ENCODE measurements around the gene PTPRF. TPM values are rescaled to one million over a fixed set of nuclear protein-coding genes. Genes with fewer than 3 reads are reported as not detected.
A peak's percentile ranks its signal among the peaks of the same experiment; 100 is the strongest.

PTPRF gene
- total RNA-seq, 2 donors from 2014 or later: 37.4 to 63.1 TPM

DNA sequence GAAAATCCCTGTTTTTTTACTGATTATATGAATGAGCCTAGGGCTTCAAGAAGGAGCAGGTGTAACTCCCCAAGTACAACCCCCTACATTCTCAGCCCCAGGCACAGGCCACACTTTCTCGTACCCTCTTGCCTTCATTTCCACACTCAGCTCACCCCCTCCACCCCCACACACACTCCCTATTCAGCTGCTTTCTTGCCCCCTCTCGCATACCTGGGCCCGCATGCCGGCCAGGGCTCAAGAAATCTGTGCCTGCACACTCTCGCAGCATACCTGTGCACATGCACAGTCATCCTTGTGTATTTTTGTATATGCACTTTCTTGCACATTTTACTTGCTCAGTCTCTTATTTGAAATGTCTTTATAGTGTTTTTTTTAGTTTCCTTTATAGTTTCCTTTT, 2.0 kb downstream of the PTPRF start:
- no peak for DNase-seq
- intact Hi-C loops (cut with DNase I): loop anchor here in 1 of 2 donors (10.0 kb wide), 1 partner anchor 232 kb away; no protein-coding TSS in a partner anchor
- no peak for ATAC-seq

DNA sequence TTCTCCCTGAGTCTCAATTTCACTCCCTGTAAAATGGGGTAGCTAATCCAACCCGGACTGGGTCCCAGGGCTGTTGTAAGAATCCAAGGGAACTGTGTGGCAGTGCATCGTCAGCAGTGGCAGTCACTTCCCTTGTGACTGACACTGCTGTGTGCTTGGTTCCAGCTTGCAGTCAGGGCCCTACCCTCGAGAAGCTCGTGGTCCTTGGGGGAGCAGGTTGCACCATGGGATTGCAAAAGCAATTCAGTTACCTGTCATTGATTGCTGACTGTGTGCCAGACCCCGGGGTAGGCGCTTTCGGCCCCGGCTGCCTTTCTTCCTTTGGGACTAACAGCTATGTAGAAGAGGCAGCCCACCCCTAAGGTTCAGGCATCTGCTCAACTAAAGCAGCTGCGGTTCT, 2.9 kb downstream of the PTPRF start:
- DNase-seq (no peak), ATAC-seq (no peak)
- intact Hi-C loops (cut with DNase I): loop anchor here in 1 of 2 donors (10.0 kb wide), 1 partner anchor 231 kb away; no protein-coding TSS in a partner anchor

DNA sequence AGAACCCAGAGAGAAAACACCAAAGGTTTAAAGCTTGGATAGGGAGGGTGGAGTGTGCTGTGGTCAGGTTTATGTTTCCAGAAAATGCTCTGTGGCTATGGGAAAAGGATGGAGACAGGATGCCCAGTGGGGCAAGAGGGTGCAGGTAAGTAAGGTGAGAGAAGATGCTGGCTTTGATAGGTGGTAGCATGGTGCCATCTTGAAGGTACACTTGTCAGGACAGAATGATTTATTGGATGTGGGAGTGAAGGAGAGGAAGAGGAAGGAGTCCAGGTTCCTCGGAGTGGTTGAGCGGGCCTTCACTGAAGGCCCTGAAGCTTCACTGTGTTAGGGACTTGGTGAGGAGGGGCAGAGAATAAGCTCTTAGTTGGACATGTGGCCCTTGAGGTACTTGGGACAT, 3.6 kb downstream of the PTPRF start:
- intact Hi-C loops (cut with DNase I): loop anchor here in 1 of 2 donors (10.0 kb wide), 1 partner anchor 231 kb away; no protein-coding TSS in a partner anchor
- DNase-seq (no peak), ATAC-seq (no peak)

DNA sequence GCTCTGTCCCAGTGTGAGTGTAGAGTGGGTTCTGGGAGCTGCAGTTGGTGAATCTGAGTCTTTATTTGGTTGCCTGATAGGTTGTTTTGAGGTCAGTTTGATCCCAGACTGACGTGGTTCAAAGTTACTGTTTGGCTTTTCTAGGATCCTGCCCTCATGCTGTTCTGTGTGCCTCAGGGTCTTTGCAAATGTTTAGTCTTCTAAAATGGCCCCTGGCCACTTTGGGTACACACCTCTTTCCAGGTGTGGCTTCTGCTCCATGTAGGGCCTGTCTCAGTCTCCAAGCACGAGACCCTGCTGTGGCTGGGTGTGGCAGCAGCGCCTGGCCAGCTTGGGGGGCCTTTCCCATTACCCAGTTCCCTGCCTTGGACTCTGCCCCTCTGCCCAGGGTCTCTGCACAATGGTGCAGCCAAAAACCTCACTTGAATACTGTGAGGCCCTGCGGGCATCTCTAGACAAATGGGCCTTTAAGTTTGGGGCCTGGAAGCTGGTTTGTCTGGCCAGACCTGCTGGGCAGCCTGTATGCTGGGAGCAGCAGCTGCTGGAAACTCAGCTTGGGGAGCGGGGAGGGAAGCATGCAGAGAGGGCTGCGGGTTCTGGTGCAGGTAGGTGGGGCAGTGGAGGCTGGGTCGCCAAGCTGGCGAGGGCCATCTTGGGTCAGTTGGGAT, 5.6 kb downstream of the PTPRF start:
- no peak for ATAC-seq
- intact Hi-C loops (cut with DNase I): loop anchor here in 1 of 2 donors (10.0 kb wide), 1 partner anchor 228 kb away; no protein-coding TSS in a partner anchor
- DNase-seq: no peak

- DNase-seq: no peak
Measured at GRCh38 chr1:43536864-43537358, 6.2 kb downstream of the PTPRF start.

DNA sequence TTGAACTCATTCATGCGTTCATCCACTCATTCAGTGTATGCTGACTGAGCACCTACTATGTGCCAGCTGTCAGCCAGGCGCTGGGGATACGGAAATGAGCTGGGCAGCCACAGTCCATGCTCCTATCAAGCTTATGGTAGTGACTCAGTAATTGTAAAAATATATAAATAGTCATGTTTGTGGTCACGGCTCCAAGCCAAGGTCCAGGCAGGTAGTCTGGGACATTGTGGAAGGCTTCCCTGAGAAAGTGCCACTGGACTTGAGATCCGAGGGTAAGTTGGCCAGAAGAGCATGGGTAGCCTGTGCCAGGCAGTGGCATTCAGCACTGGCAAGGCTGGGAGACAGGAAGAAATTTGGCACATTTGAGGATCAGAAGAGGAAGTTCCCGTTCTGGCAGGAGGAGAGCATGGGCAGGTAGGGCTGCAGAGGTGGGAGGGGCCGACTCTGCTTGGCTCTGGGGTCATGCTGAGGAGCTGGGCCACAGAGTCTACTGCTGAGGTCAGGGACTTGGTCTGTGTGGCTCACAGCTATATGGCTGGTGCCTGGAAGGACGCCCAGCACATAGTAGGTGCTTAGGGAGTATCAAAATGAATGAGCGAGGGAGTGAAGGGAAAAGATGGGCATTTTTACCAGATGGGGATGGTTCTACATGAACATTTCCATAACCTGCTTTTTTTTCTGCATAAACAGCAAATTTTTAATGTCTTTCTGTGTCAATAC, 6.9 kb downstream of the PTPRF start:
- intact Hi-C loops (cut with DNase I): loop anchor here in 1 of 2 donors (10.0 kb wide), 1 partner anchor 227 kb away; no protein-coding TSS in a partner anchor
- ATAC-seq (no peak), DNase-seq (no peak)

More at GRCh38 chr1:43536864-43537358, 6.2 kb downstream of the PTPRF start:
- ATAC-seq: no peak
- intact Hi-C loops (cut with DNase I): loop anchor here in 1 of 2 donors (10.0 kb wide), 1 partner anchor 228 kb away; no protein-coding TSS in a partner anchor

DNA sequence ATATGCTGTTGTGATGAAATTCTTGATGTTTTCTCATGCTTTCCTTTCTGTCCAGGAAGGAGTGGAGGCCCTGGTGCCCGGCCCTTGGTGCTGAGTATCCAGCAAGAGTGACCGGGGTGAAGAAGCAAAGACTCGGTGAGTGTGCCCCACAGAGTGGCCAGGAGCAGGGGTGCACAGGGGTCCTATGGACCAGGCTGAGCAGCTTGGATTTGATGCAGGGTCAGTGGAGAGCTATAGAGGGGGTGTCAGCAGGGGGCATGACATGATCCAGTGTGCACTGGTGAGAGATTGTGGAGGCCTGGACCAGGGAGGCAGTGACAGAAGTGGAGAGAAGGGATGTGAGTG, 7.4 kb downstream of the PTPRF start:
- no peak for DNase-seq
- intact Hi-C loops (cut with DNase I): loop anchor here in 1 of 2 donors (10.0 kb wide), 1 partner anchor 227 kb away; no protein-coding TSS in a partner anchor
- ATAC-seq: no peak

- ATAC-seq: no peak
- intact Hi-C loops (cut with DNase I): loop anchor here in 1 of 2 donors (10.0 kb wide), 1 partner anchor 226 kb away; no protein-coding TSS in a partner anchor
- no peak for DNase-seq
Measured at GRCh38 chr1:43538969-43539368, 8.3 kb downstream of the PTPRF start.

DNA sequence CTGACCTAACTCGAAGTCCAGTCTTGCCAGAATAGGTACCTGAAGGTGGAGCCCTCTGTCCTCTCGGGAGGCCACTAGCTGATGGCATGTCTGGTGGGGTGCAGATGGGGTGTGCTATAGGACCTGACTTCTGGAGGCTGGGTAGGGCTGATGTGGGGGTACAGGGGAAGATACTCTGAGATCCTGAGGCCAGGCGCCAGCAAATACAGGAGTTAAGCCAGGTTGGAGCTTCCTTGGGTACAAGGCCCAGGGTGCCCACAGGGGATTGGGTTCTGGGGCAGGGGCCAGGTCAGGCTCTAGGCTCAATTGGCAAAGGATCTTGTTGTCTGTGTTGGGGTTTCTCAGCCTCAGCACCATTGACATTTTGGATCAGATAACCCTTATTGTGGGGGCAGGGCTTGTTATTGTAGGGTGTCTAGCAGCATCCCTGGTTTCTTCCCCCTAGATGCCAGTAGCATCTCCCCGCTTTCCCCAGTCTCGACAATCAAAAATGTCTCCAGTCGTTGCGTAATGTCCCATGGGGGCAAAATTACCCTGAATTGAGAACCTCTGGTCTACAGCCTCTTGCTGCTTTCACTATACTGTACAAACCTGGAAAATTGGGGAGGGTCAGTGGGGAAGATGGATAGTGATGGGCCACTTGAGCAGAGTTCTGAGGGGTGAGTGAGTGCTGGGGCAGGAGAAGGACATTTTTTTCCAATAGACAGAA, 9.2 kb downstream of the PTPRF start:
- DNase-seq (no peak), ATAC-seq (no peak)
- intact Hi-C loops (cut with DNase I): loop anchor here in 1 of 2 donors (10.0 kb wide), 1 partner anchor 225 kb away; no protein-coding TSS in a partner anchor

DNA sequence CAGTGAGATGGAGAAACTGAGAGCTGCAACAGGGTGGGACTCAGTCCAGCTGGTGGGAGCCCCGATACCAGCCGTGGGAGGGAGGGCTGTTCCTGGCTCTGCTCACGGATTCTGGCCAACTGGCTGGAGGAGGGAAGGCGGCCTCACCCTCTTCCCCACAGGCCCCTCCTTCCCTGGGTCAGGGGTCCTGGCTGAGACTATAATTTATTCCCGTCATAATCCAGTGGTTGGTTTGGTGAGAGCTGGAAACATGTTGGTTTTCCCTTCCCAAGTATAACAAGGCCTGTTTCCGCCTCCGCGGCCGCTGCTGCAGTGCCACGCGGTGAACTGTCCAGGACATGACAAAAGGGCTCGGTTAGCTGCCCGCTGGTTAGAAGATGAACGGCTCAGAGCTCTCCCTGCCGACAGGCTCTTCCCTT, 10.0 kb downstream of the PTPRF start:
- intact Hi-C loops (cut with DNase I): no loop called here
- peak; percentile 46 to 63 for ATAC-seq
- peak; percentile 78 for DNase-seq

GRCh38 chr1:43541141-43541540, 10.5 kb downstream of the PTPRF start:
- intact Hi-C loops (cut with DNase I): no loop called here
- no peak for ATAC-seq
- DNase-seq: no peak

GRCh38 chr1:43541721-43542401, 11.2 kb downstream of the PTPRF start:
- ATAC-seq: peak; percentile 91 to 93
- DNase-seq: peak; percentile 84
- intact Hi-C loops (cut with DNase I): no loop called here

DNA sequence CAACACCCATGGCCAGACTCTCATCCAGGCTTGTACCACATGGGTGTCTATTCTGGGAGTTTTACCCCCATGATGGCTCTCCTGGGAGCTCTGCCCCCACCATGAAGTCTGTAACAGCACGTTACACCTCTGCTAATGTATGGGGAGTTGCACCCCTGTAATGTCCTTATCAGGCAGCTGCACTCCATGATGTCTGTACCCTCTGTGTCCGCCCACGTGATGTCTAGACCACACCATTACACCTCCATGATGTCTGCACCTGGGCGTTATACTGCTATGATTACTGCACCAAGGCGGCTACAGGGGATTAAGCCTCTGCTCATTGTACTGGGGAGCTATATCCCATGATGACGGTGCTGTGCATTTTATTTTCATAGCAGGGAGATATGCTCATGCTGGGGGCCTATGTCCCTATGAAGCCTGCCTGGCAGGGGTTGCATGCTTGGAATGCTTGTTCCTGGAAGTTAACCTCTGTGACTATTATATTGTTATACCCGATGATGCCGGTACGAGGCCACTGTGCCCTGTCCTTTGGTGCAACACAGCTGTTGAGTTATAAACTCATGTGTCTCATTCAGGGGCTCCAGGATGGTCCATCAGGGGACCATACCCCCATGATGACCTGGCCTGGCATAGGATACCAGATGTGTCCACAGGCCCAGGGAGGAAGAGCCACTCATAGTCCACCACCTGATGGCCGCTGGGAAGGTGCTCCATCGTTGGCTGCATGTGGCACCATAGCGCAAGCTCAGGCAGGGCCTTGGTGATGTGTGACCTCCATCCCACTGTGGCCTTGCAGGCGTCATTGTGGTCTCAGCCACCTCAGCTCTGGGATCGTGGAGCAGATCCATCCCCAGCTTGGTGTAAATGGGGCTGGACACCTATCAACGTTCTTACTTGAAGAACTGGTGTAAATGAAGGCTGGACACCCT, 12.1 kb downstream of the PTPRF start:
- DNase-seq: no peak
- intact Hi-C loops (cut with DNase I): no loop called here
- ATAC-seq: no peak

- no peak for ATAC-seq
- intact Hi-C loops (cut with DNase I): no loop called here
Measured at GRCh38 chr1:43543567-43543966, 12.9 kb downstream of the PTPRF start.

GRCh38 chr1:43545339-43545694, 14.6 kb downstream of the PTPRF start:
- intact Hi-C loops (cut with DNase I): no loop called here
- no peak for DNase-seq
- ATAC-seq: no peak

More at GRCh38 chr1:43543567-43543966, 12.9 kb downstream of the PTPRF start:
- DNase-seq: no peak

DNA sequence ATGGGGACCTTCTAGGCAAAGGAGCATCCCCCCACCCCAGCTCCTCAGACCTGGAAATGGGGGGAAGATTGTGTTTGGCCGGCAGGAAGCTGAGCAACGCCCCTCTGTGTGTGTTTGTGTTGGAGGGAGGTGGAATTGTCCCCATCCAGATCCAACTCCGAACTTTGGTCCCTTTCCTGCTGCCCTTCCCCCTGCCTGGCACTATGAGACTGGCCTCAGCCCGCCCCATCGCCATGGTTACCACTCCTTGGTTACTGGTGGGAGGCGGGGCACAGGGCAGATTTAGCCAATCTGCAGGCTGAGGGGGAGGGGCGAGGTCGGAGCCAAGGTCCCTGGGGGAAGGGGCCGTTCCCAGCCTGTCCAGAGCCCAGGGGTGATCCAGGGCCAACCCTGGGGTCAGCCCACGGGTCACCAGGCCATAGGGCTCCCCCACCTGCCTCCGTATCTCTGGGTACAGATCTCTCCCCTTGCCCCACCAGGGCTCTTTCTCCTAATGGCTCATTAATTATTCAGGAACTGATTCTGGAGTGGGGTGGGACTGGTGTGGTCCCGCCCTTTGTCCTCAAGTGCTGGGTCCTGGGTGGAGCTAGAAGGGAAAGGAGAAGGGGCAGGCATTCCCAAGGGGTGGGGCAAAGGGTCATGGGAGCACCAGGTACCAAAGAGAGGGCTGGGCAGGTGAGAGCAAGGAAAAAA, 15.2 kb downstream of the PTPRF start:
- ATAC-seq (peak; percentile 37 to 59), DNase-seq (peak; percentile 85)
- intact Hi-C loops (cut with DNase I): no loop called here

DNA sequence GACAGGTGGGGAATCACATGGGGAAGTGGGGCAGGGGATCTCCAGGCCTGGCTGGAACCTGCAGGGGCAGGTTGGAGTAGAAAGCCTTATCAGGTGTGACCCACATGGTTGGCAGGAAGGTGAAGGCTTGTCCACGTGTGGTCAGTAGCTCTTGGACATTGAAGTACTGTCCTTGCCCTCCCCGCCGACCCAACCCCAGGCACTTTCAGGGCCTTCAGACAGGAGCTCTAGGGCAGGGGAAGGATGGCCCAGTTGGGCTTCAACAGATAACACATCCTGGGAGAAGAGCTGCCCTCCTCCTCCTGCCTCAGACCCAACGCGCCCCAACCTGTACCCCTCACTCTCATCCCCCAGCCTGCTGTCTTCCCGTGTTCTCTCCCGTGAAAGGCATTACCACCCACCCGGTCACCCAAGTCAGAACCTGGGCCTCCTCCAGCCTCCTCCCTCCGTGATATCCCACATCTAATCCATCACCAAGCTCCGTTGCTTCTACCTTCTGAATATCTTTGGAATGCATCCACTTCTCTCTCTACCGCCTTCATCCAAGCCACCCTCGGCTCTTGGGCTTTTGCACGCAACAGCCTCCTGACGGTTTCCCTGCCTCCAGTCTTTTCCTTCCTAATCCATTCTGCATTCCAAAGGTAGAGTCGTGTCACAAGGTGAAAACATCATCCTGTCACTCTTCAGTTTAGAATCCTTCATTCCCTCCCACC, 15.9 kb downstream of the PTPRF start:
- intact Hi-C loops (cut with DNase I): no loop called here
- DNase-seq (no peak), ATAC-seq (no peak)
